KOPT-K1 (cell line): ENCODE measurements around the gene TFAP2A.

Experiments used
- H3K27ac ChIP-seq: fragments of 200-600 bp; sonication (generic); 2 replicates; pipeline ENCODE4 v1.5.1; 2016; ENCODE audit warnings: antibody characterized with exemption, mild to moderate bottlenecking, low read depth, low read length; ENCODE audit not compliant: poor library complexity, severe bottlenecking
- H3K36me3 ChIP-seq: fragments of 200-600 bp; sonication (generic); 2 replicates; pipeline ENCODE4 v1.5.1; 2017; ENCODE audit warnings: antibody characterized with exemption, mild to moderate bottlenecking, low read length, moderate library complexity; ENCODE audit not compliant: insufficient read depth
- H3K9me3 ChIP-seq: fragments of 200-600 bp; sonication (generic); 2 replicates; pipeline ENCODE4 v1.5.1; 2017; ENCODE audit warnings: antibody characterized with exemption, low read length, mild to moderate bottlenecking; ENCODE audit not compliant: insufficient read depth, poor library complexity, severe bottlenecking

The TFAP2A gene

DNA sequence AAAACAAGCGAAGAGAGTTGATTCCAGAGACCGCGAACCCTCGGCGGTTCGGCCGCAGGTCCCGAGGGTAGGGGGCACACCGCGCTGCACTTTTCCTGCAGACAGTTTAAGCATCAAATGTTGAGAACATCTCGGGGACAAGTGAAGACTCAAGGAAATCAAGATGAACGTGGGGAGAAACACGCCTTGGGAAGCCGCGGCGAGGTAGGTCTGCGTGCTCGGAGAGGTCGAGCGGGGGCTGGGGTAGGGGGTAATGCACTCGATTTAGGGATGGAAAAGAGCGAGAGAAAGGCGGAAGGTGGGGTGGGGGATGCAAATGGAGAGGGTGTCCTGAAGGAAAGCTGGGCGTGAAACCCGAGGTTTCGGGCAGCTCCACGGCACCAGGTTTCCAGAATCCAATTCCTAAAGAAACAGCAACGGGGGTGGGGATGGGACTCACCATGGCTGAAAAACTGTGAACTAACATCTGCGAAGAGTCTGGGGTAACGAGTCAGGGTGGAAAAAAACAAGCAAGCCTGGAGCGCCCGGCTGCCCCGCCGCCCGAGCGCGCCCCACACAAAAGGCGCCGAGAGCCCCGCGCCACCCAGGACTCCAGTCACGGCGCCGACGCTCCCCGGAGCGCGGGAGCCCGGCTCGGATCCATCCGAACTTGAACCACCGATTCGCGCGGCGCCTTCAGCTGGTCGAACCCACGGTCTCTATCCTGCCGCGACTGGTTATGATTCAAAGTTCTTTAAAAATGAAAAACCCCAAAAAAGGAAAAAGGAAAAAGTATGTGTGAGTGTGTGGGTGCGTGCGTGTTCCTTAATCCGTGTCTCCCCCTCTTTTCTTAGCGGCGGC, 3.5 kb downstream of the TFAP2A start:
- no peaks in the 10 kb centered on the region for H3K36me3 ChIP-seq
- peaks cover 13% of the 10 kb centered on the region for H3K9me3 ChIP-seq
- H3K27ac ChIP-seq = no peak overlapping the region

DNA sequence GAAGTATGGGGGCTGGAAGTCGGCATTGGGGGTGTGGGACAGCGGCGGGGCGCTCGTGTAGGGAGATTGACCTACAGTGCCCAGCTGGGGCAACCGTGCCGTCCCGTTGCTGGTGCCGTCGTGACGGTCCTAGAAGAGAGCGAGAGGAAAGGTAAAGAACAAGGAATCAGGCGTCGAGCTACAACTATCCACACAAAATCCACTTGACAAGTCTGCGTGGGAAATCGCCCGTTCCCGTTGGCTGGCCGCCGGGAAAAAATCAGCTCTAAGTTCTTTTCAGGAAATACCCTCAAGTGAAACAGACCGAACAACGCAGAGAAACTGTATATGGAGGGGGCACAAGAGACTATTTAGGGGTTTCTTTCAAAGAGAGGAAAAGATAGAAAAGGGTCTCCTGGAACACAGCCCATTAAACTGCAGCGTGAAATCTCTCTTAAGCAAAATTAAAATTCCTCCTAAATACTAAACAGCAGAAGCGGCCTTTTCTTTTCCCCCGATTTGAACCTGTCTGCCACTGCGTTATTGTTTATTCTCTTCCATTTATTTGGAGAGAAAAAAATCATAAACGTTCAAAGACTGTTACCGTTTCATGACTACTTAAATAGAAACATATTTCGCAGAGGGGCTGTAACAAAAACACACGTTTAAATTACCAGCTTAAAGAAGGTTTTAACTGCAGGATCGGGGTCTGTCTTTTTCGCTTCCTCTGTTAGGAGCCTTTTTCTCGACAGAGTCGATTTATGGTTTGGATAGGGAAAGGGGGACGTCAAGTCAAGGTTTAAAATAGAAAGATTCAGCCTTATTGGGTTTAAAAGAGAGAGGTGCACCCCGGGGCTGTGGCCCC, 4.4 kb downstream of the TFAP2A start:
- Histone ChIP-seq H3K36me3 (no peaks in the 10 kb centered on the region), H3K9me3 (peaks cover 13% of the 10 kb centered on the region), H3K27ac (no peak overlapping the region)

DNA sequence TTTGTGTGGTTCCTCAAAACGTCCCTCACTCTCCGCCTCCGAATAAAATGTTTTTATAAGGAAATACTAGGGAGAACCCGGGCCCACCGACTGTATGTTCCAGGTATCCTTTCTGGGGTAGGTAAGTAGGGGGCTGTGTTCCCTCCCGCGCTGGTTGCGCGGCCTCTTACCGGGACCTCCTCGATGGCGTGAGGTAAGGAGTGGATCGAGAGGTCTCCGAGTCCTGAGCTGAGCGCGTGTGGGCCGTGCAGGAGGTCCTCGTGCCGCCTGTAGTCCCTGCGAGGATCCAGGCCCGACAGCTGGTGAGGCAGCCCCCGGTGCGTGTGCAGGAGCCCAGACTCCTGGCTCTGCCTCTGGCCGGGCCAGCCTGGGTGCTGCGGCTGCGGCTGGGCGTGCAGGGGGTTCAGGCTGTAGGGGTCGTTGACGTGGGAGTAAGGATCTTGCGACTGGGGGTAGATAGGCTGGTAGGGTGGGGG, 5.1 kb downstream of the TFAP2A start:
- Histone ChIP-seq H3K27ac (no peak overlapping the region), H3K9me3 (peaks cover 13% of the 10 kb centered on the region), H3K36me3 (no peaks in the 10 kb centered on the region)

GRCh38 chr6:10409233-10409721, 5.6 kb downstream of the TFAP2A start:
- H3K36me3 ChIP-seq = no peaks in the 10 kb centered on the region
- peaks cover 12% of the 10 kb centered on the region for H3K9me3 ChIP-seq
- no peak overlapping the region for H3K27ac ChIP-seq

DNA sequence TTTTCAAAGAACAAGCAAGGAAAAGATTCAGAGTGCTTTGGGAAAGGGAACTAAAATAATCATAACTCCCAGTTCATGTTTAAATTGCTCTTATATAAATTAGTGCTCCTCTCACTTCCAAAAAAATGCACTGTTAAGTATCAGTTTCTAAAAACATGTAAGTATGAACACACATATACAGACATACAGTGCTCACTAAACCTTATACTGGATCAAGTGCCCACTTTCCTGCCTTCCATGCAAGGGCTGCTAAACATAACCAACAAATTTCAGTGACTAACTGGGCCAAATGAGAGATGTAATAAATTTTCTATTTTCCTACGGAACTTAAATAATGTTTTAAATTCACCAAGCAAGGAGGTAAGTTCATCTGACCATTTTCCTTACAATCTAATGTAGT, 6.4 kb downstream of the TFAP2A start:
- Histone ChIP-seq H3K9me3 (peaks cover 8% of the 10 kb centered on the region), H3K36me3 (no peaks in the 10 kb centered on the region), H3K27ac (no peak overlapping the region)

DNA sequence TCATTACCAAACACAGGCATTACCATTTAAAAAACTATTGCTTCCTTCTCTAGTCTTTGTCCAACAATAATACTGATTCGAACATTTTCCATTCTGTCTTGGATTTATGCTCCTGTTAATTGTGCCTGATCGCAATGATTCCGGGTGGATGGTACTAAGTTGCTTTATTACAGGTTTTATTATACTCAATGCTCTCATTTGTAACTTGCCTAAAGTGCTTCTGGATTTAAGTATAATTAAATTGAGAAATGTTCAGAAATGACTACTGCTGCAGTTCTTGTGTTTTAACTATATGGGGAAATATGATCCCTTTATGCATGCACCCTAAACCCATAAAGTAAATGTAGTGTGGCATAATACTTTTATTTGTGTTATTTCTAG, 7.2 kb downstream of the TFAP2A start:
- Histone ChIP-seq H3K27ac (no peak overlapping the region), H3K9me3 (peaks cover 8% of the 10 kb centered on the region), H3K36me3 (no peaks in the 10 kb centered on the region)

- Histone ChIP-seq H3K36me3 (no peaks in the 10 kb centered on the region), H3K9me3 (peaks cover 8% of the 10 kb centered on the region), H3K27ac (no peak overlapping the region)
Observed at GRCh38 chr6:10407018-10407673, 7.7 kb downstream of the TFAP2A start.

DNA sequence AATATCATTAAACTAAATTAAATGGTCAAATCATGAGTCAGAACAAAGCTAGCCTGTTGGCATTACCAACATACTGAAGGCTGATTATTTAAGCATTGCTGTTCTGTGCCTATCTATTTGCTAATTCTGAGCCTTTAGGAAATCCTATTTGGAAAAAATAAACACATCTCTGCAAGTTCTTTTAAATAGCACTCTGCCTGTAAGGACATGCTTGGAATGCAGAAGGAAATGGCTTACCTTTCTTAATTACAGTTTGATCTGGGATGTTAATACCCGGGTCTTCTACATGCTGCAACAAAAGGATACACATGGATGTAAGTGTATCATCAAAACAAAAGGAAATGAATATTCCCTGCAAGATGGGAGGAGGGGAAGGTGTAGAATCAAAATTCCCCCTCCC, 8.3 kb downstream of the TFAP2A start:
- Histone ChIP-seq H3K9me3 (peaks cover 8% of the 10 kb centered on the region), H3K27ac (no peak overlapping the region), H3K36me3 (no peaks in the 10 kb centered on the region)

- H3K27ac ChIP-seq = no peak overlapping the region
- no peaks in the 10 kb centered on the region for H3K9me3 ChIP-seq
- no peaks in the 10 kb centered on the region for H3K36me3 ChIP-seq
Observed at GRCh38 chr6:10405513-10405900, 9.4 kb downstream of the TFAP2A start.

DNA sequence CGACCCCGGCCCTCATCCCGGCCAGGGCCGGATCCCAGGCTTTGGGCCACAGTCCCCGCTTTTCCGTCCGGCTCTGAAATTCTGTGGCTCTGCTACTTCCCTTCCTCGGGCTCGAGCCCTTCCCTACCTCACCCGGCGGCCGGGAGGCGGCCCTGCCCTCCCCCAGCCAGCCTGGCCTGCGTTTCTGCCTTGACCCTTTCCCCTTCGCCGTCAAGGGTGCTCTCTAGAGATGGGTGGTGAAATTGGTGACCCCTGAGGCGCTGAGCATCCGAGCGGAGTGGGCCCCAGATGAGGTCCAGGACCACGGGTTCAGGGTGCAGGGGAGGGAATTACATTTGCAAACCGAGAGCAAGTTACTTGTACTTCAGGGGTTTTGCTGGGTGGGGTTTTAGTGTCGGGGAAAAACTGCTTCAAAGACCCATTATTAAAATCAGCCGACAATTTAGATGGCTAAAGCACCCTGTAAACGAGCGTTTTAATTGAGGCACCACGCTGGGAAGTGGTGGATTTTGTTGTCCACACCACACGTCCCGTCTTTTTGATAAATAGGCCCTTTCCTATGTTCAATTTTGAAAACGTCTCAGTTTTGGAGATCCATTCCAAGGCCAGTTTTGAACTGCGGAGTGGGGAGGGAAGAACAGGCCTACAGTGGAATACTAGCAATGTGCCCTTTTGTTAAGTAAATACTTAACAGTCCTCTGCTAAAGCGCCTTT, 9.9 kb downstream of the TFAP2A start:
- Histone ChIP-seq H3K9me3 (no peaks in the 10 kb centered on the region), H3K27ac (no peak overlapping the region), H3K36me3 (no peaks in the 10 kb centered on the region)

GRCh38 chr6:10404107-10404798, 10.6 kb downstream of the TFAP2A start:
- Histone ChIP-seq H3K36me3 (no peaks in the 10 kb centered on the region), H3K27ac (no peak overlapping the region), H3K9me3 (no peaks in the 10 kb centered on the region)

DNA sequence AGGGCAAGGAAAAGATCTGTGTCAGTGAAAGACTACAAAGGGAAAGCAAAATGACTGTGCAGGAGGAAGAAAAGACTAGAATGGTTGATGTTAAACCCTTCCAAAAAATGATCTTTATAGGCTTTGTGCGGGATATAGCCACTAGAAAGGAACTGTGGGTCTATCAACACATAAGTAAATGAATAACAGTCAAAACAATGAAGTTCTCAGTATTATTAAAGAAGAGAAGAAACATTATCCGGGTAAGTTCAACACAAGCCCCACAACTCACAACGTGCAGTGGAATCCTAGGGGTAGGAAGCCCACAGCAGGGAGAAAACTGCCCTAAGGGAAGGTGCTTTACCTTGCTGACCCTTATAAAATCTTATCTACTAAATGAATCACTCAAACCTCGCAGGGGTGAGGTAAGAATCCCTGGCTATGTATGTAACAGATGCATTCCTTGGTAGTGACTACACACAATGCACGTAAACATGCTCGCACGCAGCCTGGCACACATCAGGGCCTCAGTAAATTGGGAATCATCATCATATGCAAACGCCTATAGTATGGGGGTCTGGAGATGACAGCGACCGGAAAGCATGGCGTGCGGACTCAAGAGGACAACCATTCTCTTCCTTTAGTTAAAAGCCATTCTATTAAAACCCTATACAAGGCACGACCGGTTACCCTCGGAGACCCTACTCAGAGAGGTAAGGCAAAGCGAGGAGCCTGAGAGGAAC, 11.3 kb downstream of the TFAP2A start:
- Histone ChIP-seq H3K36me3 (no peaks in the 10 kb centered on the region), H3K27ac (no peak overlapping the region), H3K9me3 (no peaks in the 10 kb centered on the region)

DNA sequence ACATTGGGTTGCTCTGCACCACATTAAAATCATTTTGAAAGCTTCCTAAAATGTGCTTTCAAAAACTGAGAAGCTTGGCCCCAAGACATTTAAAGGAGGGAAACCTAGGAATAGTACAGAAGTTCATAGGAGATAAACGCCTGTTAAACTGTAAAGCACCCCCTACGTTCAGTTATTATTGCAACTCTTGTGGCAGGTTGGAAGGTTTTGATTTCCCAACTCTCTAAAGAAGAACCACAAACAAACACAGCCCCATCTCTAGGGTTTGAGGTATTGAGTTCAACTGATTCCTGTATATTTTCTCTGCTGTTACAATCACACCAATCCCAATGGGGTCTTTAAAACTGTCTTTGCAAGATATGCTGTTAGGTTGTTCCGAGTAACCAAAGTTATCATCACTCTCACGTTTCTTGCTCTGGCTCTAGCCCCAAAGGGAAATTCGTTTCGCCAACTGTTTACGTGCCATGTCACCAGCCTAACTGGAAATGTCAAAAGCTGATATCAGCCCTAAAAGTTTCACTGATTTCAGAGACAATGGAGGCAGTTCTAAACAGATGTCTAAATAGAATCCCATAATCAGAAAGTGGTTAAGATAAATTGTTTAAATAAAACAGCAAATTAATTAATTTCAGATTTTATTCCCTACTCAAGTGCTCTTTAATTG, 12.1 kb downstream of the TFAP2A start:
- Histone ChIP-seq H3K36me3 (no peaks in the 10 kb centered on the region), H3K27ac (no peak overlapping the region), H3K9me3 (no peaks in the 10 kb centered on the region)
